GM19467 (cell line): ENCODE data around the gene TNNI2.
A peak's percentile ranks its signal among the peaks of the same experiment; 100 is the strongest.

Experiments used
- ATAC-seq: cut with Tn5 transposase; IDR thresholded peaks from one replicate; pipeline ENCODE4 v1.9.1; 2021; ENCODE audit warnings: mild to moderate bottlenecking, moderate library complexity; ENCODE audit not compliant: unreplicated experiment

The TNNI2 gene

GRCh38 chr11:1832211-1832919 lies 6.4 kb upstream of the TNNI2 start:
- ATAC-seq, result no peak

GRCh38 chr11:1832920-1833295 lies 5.9 kb upstream of the TNNI2 start:
- ATAC-seq, result no peak

- ATAC-seq, result no peak
Measured at GRCh38 chr11:1834062-1834610, 4.6 kb upstream of the TNNI2 start.

- ATAC-seq, result no peak
Measured at GRCh38 chr11:1834779-1835670, 3.8 kb upstream of the TNNI2 start, which contains the start of gene SYT8. TSS of gene SYT8 (plus strand) at chr11:1834990. CDS start at chr11:1835106, 116 bp downstream.

GRCh38 chr11:1835671-1836010 lies 3.1 kb upstream of the TNNI2 start:
- ATAC-seq, result no peak

GRCh38 chr11:1836011-1836945 lies 2.5 kb upstream of the TNNI2 start:
- no peak for ATAC-seq

- peak; percentile 61 for ATAC-seq
Measured at GRCh38 chr11:1837171-1838076, 1.4 kb upstream of the TNNI2 start.

GRCh38 chr11:1838077-1838425 lies 730 bp upstream of the TNNI2 start:
- ATAC-seq, result peak; percentile 1

GRCh38 chr11:1839204-1839923 lies 583 bp downstream of the TNNI2 start:
- ATAC-seq, result no peak

GRCh38 chr11:1839924-1840779 lies 1.4 kb downstream of the TNNI2 start:
- peak; percentile 55 for ATAC-seq

- ATAC-seq, result no peak
Measured at GRCh38 chr11:1840780-1841480, 2.1 kb downstream of the TNNI2 start.

- ATAC-seq, result no peak
Measured at GRCh38 chr11:1841511-1842148, 2.8 kb downstream of the TNNI2 start.

GRCh38 chr11:1842149-1843097 lies 3.6 kb downstream of the TNNI2 start:
- ATAC-seq, result no peak

GRCh38 chr11:1843098-1843473 lies 4.3 kb downstream of the TNNI2 start:
- ATAC-seq, result no peak

- no peak for ATAC-seq
Measured at GRCh38 chr11:1843796-1844195, 5.0 kb downstream of the TNNI2 start.
